IMR-90 (cell line): ENCODE results near the gene C1QTNF1. TPM values are rescaled to one million over a fixed set of nuclear protein-coding genes. Genes with fewer than 3 reads are reported as not detected.

Experiments
- ATAC-seq: fragments of 200-7000 bp; cut with Tn5 transposase; 2 replicates; pipeline ENCODE4 v1.9.1; 2020; ENCODE audit warnings: low read depth, mild to moderate bottlenecking, moderate library complexity
- BruUV-seq: library from RNA; stranded (reverse); fragments of 400-500 nt; replicated peaks from 2 replicates; lab custom pipeline; 2021; lab: Mats Ljungman, UMichigan
- CTCF ChIA-PET: fragments of 300-600 bp; formaldehyde crosslinking; extraction: SDS; loops from one replicate; lab custom pipeline; 2021; ENCODE audit warnings: antibody characterized with exemption; lab: Yijun Ruan, JAX
- POLR2A ChIA-PET: fragments of 300-600 bp; sonication (Branson Sonifier 250); formaldehyde crosslinking; loops from one replicate; lab custom pipeline; 2022; ENCODE audit warnings: antibody characterized with exemption; ENCODE audit not compliant: unreplicated experiment; lab: Charles Lee
- DNase-seq: peaks from one replicate; pipeline ENCODE4 v3.0.0; 2013
- H2AFZ ChIP-seq: replicated peaks from 2 replicates; pipeline ENCODE3; 2013; ENCODE audit warnings: low read length, mild to moderate bottlenecking; ENCODE audit not compliant: poor library complexity
- H2AK5ac ChIP-seq: 2 replicates; pipeline ENCODE4 v1.6.1; 2013; ENCODE audit warnings: low read depth, low read length, inconsistent platforms
- H2AK9ac ChIP-seq: replicated peaks from 2 replicates; pipeline ENCODE3; 2013; ENCODE audit warnings: mild to moderate bottlenecking, low read depth, low read length, moderate library complexity; ENCODE audit not compliant: poor library complexity
- H2BK120ac ChIP-seq: 2 replicates; pipeline ENCODE4 v1.6.1; 2013; ENCODE audit warnings: low read depth, low read length, inconsistent platforms
- H2BK15ac ChIP-seq: 3 replicates; pipeline ENCODE4 v1.6.1; 2013; ENCODE audit warnings: low read depth, low read length, inconsistent platforms
- H2BK20ac ChIP-seq: 2 replicates; pipeline ENCODE4 v1.6.1; 2013; ENCODE audit warnings: low read depth, mild to moderate bottlenecking, inconsistent platforms, low read length, moderate library complexity
- H2BK5ac ChIP-seq: 2 replicates; pipeline ENCODE4 v1.6.1; 2013; ENCODE audit warnings: mild to moderate bottlenecking, low read depth, low read length, inconsistent platforms; ENCODE audit not compliant: poor library complexity, severe bottlenecking
- H3K14ac ChIP-seq: replicated peaks from 2 replicates; pipeline ENCODE4 v1.6.1; 2013; ENCODE audit warnings: low read depth, low read length, inconsistent platforms
- H3K18ac ChIP-seq: 2 replicates; pipeline ENCODE4 v1.6.1; 2013; ENCODE audit warnings: low read depth, low read length, control low read depth
- H3K23ac ChIP-seq: 2 replicates; pipeline ENCODE4 v1.6.1; 2013; ENCODE audit warnings: low read depth, low read length, inconsistent platforms
- H3K27ac ChIP-seq: 2 replicates; pipeline ENCODE4 v1.5.1; 2013; ENCODE audit warnings: mild to moderate bottlenecking, control low read depth, low read length; ENCODE audit not compliant: insufficient read depth
- H3K27me3 ChIP-seq: 2 replicates; pipeline ENCODE4 v1.6.1; 2013; ENCODE audit warnings: low read length; ENCODE audit not compliant: control insufficient read depth, insufficient read depth
- H3K36me3 ChIP-seq: 2 replicates; pipeline ENCODE4 v1.6.1; 2013; ENCODE audit warnings: low read length, mixed read lengths; ENCODE audit not compliant: control insufficient read depth, insufficient read depth
- H3K4ac ChIP-seq: 2 replicates; pipeline ENCODE4 v1.6.1; 2013; ENCODE audit warnings: low read depth, low read length, inconsistent platforms
- H3K4me1 ChIP-seq: 2 replicates; pipeline ENCODE4 v1.6.1; 2013; ENCODE audit warnings: low read length, mixed read lengths; ENCODE audit not compliant: control insufficient read depth, insufficient read depth
- H3K4me2 ChIP-seq: 2 replicates; pipeline ENCODE4 v1.6.1; 2013; ENCODE audit warnings: low read depth, mild to moderate bottlenecking, control low read depth, low read length, moderate library complexity
- H3K4me3 ChIP-seq: 2 replicates; pipeline ENCODE4 v1.5.1; 2013; ENCODE audit warnings: low read depth, mild to moderate bottlenecking, control low read depth, low read length, moderate library complexity; ENCODE audit not compliant: insufficient read depth
- H3K56ac ChIP-seq: 2 replicates; pipeline ENCODE4 v1.6.1; 2013; ENCODE audit warnings: low read length, inconsistent platforms; ENCODE audit not compliant: insufficient read depth; ENCODE audit errors: extremely low read depth
- H3K79me1 ChIP-seq, 2 experiments: 2 replicates each; pipeline ENCODE4 v1.6.1; 2013; ENCODE audit warnings: low read length in 2 of 2, inconsistent platforms in 1 of 2, low read depth in 1 of 2
- H3K9ac ChIP-seq: 2 replicates; pipeline ENCODE4 v1.6.1; 2013; ENCODE audit warnings: low read depth, low read length, control low read depth
- H3K9me1 ChIP-seq: 2 replicates; pipeline ENCODE4 v1.6.1; 2013; ENCODE audit warnings: low read length, inconsistent platforms; ENCODE audit not compliant: insufficient read depth
- H3K9me3 ChIP-seq: 2 replicates; pipeline ENCODE4 v1.6.1; 2013; ENCODE audit warnings: low read length; ENCODE audit not compliant: control insufficient read depth, insufficient read depth
- H4K20me1 ChIP-seq: 2 replicates; pipeline ENCODE4 v1.6.1; 2013; ENCODE audit warnings: low read length, inconsistent platforms; ENCODE audit not compliant: insufficient read depth
- H4K5ac ChIP-seq: 2 replicates; pipeline ENCODE4 v1.6.1; 2013; ENCODE audit warnings: mild to moderate bottlenecking, low read depth, low read length, control low read depth
- H4K8ac ChIP-seq, 2 experiments: 2 replicates each; pipeline ENCODE4 v1.6.1; 2013; ENCODE audit warnings: low read depth in 2 of 2, low read length in 2 of 2, control low read depth in 1 of 2, inconsistent platforms in 1 of 2
- H4K91ac ChIP-seq: 2 replicates; pipeline ENCODE4 v1.6.1; 2013; ENCODE audit warnings: low read depth, low read length, inconsistent platforms; ENCODE audit not compliant: insufficient read depth
- BHLHE40 ChIP-seq: fragments of 150-350 bp; IDR thresholded peaks from 2 replicates; pipeline ENCODE4 v1.6.1; 2016; ENCODE audit warnings: mild to moderate bottlenecking, low read depth, low read length
- CEBPB ChIP-seq: IDR thresholded peaks from 2 replicates; pipeline ENCODE4 v1.6.1; 2012; ENCODE audit warnings: low read depth, low read length, improper control_type of control experiment
- FOS ChIP-seq: fragments of 150-350 bp; IDR thresholded peaks from 2 replicates; pipeline ENCODE4 v1.6.1; 2016; ENCODE audit warnings: low read depth, low read length
- MAZ ChIP-seq: IDR thresholded peaks from 2 replicates; pipeline ENCODE4 v1.6.1; 2012; ENCODE audit warnings: low read depth, mild to moderate bottlenecking, low read length, improper control_type of control experiment, moderate library complexity, borderline replicate concordance
- MXI1 ChIP-seq: IDR thresholded peaks from 2 replicates; pipeline ENCODE4 v1.6.1; 2012; ENCODE audit warnings: low read depth, mild to moderate bottlenecking, low read length, moderate library complexity, borderline replicate concordance
- RCOR1 ChIP-seq: IDR thresholded peaks from 2 replicates; pipeline ENCODE4 v1.6.1; 2012; ENCODE audit warnings: mild to moderate bottlenecking, low read length, improper control_type of control experiment; ENCODE audit not compliant: insufficient replicate concordance
- SMC3 ChIP-seq: fragments of 150-350 bp; IDR thresholded peaks from 2 replicates; pipeline ENCODE4 v1.6.1; 2016; ENCODE audit warnings: low read depth, mild to moderate bottlenecking, antibody characterized with exemption, low read length, moderate library complexity
- WGBS, 2 experiments: methylation state at CpG; one replicate each; pipeline versions ENCODE4 v1.1.5 to v1.1.7; 2013; ENCODE audit warnings: missing lambda C conversion rate in 2 of 2; ENCODE audit not compliant: insufficient read length in 1 of 2; ENCODE audit errors: extremely low coverage in 2 of 2; 5-methylcytosine and 5-hydroxymethylcytosine counted together
- dilution Hi-C: fragments of 300-500 bp; cut with HindIII; formaldehyde crosslinking; loops from one replicate; pipeline ENCODE4 v1.14.3; 2018; ENCODE audit warnings: low sequenced_read_pairs; ENCODE audit not compliant: unreplicated experiment
- in situ Hi-C: fragments of 300-500 bp; cut with MboI; formaldehyde crosslinking; loops from 3 replicates; pipeline ENCODE4 v1.14.3; 2019; ENCODE audit warnings: low sequenced_read_pairs, inconsistent platforms, mixed read lengths
- intact Hi-C: fragments of 100-400 bp; cut with micrococcal nuclease; formaldehyde crosslinking; loops from 2 replicates; pipeline ENCODE4 v1.10.0; 2022
- polyA plus RNA-seq, 3 experiments: library from polyadenylated mRNA; depleted of rRNA; stranded (reverse); fragments of >200 nt; gene quantifications; 2 replicates each; pipeline ENCODE4 v1.2.3, GENCODE V29; 2012; ENCODE audit warnings: low replicate concordance in 1 of 3
- total RNA-seq: library from RNA; depleted of rRNA; stranded (reverse); fragments of >200 nt; gene quantifications from 2 replicates; pipeline ENCODE4 v1.2.3, GENCODE V29; 2012
- TF ChIP-seq, protein P1 (sequence below): conservative IDR thresholded peaks from 2 replicates; pipeline ENCODE4 v1.5.1; 2012; ENCODE audit warnings: mild to moderate bottlenecking, low read depth, low read length, improper control_type of control experiment
- TF ChIP-seq, protein P2 (sequence below): fragments of 150-350 bp; IDR thresholded peaks from 2 replicates; pipeline ENCODE4 v1.6.1; 2016; ENCODE audit warnings: low read depth, mild to moderate bottlenecking, low read length, moderate library complexity, borderline replicate concordance

Gene C1QTNF1
- total and polyA plus RNA-seq, 2 of the 4 experiments (the other 2 are of a cell fraction) = 3.4 to 8.4 TPM

DNA sequence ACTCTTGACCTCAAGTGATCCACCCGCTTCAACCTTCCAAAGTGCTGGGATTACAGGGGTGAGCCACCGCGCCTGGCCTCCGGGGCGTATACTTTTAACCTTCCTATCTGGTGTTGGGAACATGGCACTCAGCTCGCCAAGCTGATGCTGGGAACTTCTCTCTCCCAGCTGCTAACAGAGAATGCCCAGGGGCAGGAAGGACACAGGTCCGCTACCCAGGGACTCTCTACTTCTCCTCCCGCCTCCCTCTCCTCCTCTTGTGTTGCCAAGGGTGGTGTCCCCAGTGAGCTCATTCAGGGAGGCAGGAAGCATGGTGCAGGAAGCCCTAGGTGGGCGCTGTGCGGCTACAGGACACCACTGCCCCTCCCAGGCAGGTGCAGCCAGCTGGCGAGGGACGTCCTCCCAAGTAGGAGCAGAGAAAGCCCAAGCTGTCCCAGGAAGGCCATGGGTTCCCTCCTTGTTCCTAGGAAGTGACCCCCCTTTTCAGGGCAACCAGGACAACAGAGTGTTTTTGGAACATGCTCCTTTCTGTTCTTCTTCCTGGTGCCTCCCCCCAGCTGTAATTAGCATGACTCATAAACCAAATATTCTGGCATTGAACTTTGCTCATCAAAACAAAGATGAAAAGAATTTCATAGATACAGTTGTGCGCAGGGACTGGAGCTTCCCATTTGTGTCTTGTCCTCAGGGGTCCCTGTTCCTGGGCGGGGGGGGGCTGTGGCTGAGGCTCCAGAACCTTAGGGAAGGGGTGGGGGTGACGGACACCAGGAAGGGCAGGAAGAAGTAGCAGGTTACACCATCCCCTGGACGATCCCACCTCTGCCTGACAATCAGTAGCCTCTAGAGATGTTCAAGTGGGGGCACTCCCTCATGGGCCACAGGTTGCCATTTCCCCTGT is 2.7 kb downstream of the C1QTNF1 start:
- peak overlapping the region; percentile 97 for H2BK120ac ChIP-seq
- H3K18ac ChIP-seq = peak overlapping the region; percentile 87
- in situ Hi-C loops = no loop called here
- peaks cover 2% of the 10 kb centered on the region; the same call in 1 of the 2 replicates for H3K27me3 ChIP-seq
- peak overlapping the region; percentile 98 for H3K4ac ChIP-seq
- no peak for TF ChIP-seq MXI1
- no peak for TF ChIP-seq MAZ
- TF ChIP-seq FOS = peak; percentile 78
- TF ChIP-seq, protein P1, sequence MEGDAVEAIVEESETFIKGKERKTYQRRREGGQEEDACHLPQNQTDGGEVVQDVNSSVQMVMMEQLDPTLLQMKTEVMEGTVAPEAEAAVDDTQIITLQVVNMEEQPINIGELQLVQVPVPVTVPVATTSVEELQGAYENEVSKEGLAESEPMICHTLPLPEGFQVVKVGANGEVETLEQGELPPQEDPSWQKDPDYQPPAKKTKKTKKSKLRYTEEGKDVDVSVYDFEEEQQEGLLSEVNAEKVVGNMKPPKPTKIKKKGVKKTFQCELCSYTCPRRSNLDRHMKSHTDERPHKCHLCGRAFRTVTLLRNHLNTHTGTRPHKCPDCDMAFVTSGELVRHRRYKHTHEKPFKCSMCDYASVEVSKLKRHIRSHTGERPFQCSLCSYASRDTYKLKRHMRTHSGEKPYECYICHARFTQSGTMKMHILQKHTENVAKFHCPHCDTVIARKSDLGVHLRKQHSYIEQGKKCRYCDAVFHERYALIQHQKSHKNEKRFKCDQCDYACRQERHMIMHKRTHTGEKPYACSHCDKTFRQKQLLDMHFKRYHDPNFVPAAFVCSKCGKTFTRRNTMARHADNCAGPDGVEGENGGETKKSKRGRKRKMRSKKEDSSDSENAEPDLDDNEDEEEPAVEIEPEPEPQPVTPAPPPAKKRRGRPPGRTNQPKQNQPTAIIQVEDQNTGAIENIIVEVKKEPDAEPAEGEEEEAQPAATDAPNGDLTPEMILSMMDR = no peak
- TF ChIP-seq RCOR1 = no peak
- no peak for TF ChIP-seq CEBPB
- TF ChIP-seq SMC3 = no peak
- TF ChIP-seq BHLHE40 = no peak
- TF ChIP-seq, protein P2, sequence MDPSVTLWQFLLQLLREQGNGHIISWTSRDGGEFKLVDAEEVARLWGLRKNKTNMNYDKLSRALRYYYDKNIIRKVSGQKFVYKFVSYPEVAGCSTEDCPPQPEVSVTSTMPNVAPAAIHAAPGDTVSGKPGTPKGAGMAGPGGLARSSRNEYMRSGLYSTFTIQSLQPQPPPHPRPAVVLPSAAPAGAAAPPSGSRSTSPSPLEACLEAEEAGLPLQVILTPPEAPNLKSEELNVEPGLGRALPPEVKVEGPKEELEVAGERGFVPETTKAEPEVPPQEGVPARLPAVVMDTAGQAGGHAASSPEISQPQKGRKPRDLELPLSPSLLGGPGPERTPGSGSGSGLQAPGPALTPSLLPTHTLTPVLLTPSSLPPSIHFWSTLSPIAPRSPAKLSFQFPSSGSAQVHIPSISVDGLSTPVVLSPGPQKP = no peak
- no peak overlapping the region for H3K9ac ChIP-seq
- dilution Hi-C loops = no loop called here
- no peak overlapping the region for H3K4me3 ChIP-seq
- intact Hi-C loops = no loop called here
- H2AK9ac ChIP-seq = peak overlapping the region; percentile 97
- no peaks in the 10 kb centered on the region for H3K9me3 ChIP-seq
- no TSS peak for BruUV-seq
- H3K23ac ChIP-seq = peak overlapping the region; percentile 74; the same call in 1 of the 2 replicates
- H2AFZ ChIP-seq = peak overlapping the region; percentile 88
- ATAC-seq = peak; percentile 36
- H2BK5ac ChIP-seq = peak overlapping the region; percentile 92
- WGBS, 2 experiments = 94% methylated on average over 3 of the region's 16 CpGs; no CpG with 5 or more reads in 1 of the 2 experiments
- peak overlapping the region; percentile 95 for H4K5ac ChIP-seq
- H3K9me1 ChIP-seq = peaks cover 24% of the 10 kb centered on the region
- peak; percentile 68 for DNase-seq
- H4K91ac ChIP-seq = peak overlapping the region; percentile 97
- H3K14ac ChIP-seq = peak overlapping the region; percentile 92
- H2BK20ac ChIP-seq = peak overlapping the region; percentile 98
- peak overlapping the region; percentile 73 for H3K4me2 ChIP-seq
- peak overlapping the region; percentile 99 for H2AK5ac ChIP-seq
- ChIA-PET CTCF (interaction anchor here (0.9 to 1.1 kb wide), 2 partner anchors 19 to 365 kb away, joined by 3 to 4 read pairs; no protein-coding TSS in a partner anchor), POLR2A (interaction anchor here (1.0 kb wide), 1 partner anchor 12 kb away, joined by 3 read pairs; no protein-coding TSS in a partner anchor)
- H3K36me3 ChIP-seq = no peaks in the 10 kb centered on the region
- peak overlapping the region; percentile 88 to 93 for H4K8ac ChIP-seq
- H2BK15ac ChIP-seq = peak overlapping the region; percentile 92; the same call in 2 of the 3 replicates
- H3K56ac ChIP-seq = no peak overlapping the region
- H3K79me1 ChIP-seq = peaks cover 7 to 31% of the 10 kb centered on the region in 2 experiments; a peak in 2 of 4 replicates
- no peaks in the 10 kb centered on the region for H4K20me1 ChIP-seq
- peaks cover 27% of the 10 kb centered on the region for H3K4me1 ChIP-seq
- H3K27ac ChIP-seq = peak overlapping the region; percentile 88
